ENCODE measurements around the gene KIDINS220. TPM values are rescaled to one million over a fixed set of nuclear protein-coding genes. Genes with fewer than 3 reads are reported as not detected.

Gene KIDINS220
- total RNA-seq, 2 donors from 2014 or later = 33.2 to 44.5 TPM

DNA sequence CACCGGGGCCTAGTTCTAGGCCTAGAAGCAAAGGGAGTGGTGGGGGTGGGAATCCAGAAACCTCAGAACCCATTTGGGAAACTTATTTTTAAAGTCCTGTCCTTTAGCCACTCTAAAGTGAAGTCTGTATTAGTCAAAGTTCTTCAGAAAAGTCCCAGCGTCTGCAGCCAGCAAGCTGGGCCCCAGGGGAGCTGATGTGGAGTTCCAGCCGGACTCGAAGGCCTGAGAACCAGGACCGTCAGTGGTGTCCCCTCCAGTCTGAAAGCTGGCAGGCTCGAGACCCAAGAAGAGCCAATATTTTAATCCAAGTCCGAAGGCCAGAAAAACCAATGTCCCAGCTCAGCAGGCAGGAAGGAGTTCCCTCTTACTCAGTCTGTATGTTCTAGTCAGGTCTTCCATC, 123.1 kb downstream of the KIDINS220 start:
- Mint-ChIP-seq H3K4me3 (no peak overlapping the region), H3K27ac (no peak overlapping the region), H3K27me3 (peaks cover 17% of the 10 kb centered on the region), H3K4me1 (no peaks in the 10 kb centered on the region), H3K36me3 (ENCODE audit: low read depth) (no peaks in the 10 kb centered on the region)
- ATAC-seq = no peak
- no peak for DNase-seq
- H3K9me3 ChIP-seq (ENCODE audit: control insufficient read depth, low read length, poor library complexity, severe bottlenecking) = no peaks in the 10 kb centered on the region

GRCh38 chr2:8710951-8711350, 126.5 kb downstream of the KIDINS220 start:
- Mint-ChIP-seq H3K4me1 (no peaks in the 10 kb centered on the region), H3K4me3 (no peak overlapping the region)

DNA sequence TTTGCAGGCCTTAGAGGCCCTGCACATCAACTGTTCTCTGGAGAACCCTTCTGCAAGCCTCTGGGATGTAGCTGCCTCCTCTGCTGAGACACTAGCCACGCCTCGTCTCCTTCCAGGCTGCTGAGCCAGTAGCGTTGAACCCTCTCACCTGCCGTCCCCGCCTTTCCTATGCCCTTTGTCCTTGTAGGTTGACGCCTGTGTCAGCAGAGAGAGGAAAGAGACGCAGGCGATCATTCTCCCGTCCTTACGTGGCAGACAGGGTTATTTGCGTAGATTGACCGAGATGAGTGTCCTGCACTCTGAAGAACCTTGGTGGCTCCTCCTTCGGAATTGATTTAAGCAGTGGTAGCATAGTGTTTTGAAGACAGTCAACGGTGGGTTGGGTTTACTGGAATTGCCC, 127.8 kb downstream of the KIDINS220 start:
- DNase-seq = no peak
- no peaks in the 10 kb centered on the region for H3K36me3 Mint-ChIP-seq (ENCODE audit: low read depth)
- ATAC-seq = no peak
- H3K27me3 Mint-ChIP-seq = peaks cover 17% of the 10 kb centered on the region
- no peak overlapping the region for H3K27ac Mint-ChIP-seq
- no peaks in the 10 kb centered on the region for H3K9me3 ChIP-seq (ENCODE audit: control insufficient read depth, low read length, poor library complexity, severe bottlenecking)
- no peaks in the 10 kb centered on the region for H3K4me1 Mint-ChIP-seq
- no peak overlapping the region for H3K4me3 Mint-ChIP-seq

More at GRCh38 chr2:8710951-8711350, 126.5 kb downstream of the KIDINS220 start:
- H3K27me3 Mint-ChIP-seq = peaks cover 17% of the 10 kb centered on the region
- H3K27ac Mint-ChIP-seq = no peak overlapping the region
- ATAC-seq = no peak
- no peaks in the 10 kb centered on the region for H3K36me3 Mint-ChIP-seq (ENCODE audit: low read depth)
- H3K9me3 ChIP-seq (ENCODE audit: control insufficient read depth, low read length, poor library complexity, severe bottlenecking) = no peaks in the 10 kb centered on the region
- no peak for DNase-seq

GRCh38 chr2:8704906-8705305, 132.5 kb downstream of the KIDINS220 start:
- DNase-seq = no peak
- Mint-ChIP-seq H3K27me3 (peaks cover 15% of the 10 kb centered on the region), H3K36me3 (ENCODE audit: low read depth) (no peaks in the 10 kb centered on the region), H3K4me1 (no peaks in the 10 kb centered on the region), H3K4me3 (no peak overlapping the region), H3K27ac (no peak overlapping the region)
- no peaks in the 10 kb centered on the region for H3K9me3 ChIP-seq (ENCODE audit: control insufficient read depth, low read length, poor library complexity, severe bottlenecking)
- ATAC-seq = no peak

DNA sequence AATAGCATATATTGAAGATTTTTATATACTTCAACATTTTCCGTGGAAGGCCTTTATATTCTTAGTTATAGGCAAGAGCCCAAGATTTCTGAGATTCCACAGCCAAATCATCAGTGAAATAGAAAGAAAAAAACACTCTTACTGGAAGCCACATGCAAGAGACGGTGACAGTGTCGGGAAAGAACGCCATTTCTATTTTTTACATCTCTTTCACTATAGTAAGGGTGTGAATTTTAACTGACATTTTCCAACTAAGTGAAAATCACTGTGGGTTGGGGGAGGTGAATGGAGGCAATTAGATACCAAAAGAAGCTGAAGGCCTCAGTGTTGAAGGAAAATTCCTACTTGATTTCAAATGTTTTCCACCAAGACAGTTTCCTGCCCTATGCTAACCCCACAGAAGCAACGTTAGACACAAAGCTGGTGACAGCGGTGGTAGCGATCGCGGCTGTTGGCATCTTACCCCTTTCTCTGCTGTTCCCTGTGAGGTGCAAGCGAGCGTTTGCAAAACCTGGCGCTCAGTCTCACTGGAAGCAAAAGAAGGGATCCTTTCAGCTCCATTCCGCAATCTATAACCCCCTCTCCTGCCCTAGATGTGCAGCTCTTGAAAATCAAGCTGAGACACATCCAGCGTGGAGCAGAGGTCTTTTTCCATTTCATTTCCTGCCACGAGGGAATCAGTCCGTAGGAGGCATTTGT, 135.6 kb downstream of the KIDINS220 start:
- no peak overlapping the region for H3K4me3 Mint-ChIP-seq
- no peak overlapping the region for H3K27ac Mint-ChIP-seq
- no peaks in the 10 kb centered on the region for H3K4me1 Mint-ChIP-seq
- H3K9me3 ChIP-seq (ENCODE audit: control insufficient read depth, low read length, poor library complexity, severe bottlenecking) = no peaks in the 10 kb centered on the region
- ATAC-seq (no peak), DNase-seq (no peak)
- H3K36me3 Mint-ChIP-seq (ENCODE audit: low read depth) = no peaks in the 10 kb centered on the region
- H3K27me3 Mint-ChIP-seq = peaks cover 10% of the 10 kb centered on the region

DNA sequence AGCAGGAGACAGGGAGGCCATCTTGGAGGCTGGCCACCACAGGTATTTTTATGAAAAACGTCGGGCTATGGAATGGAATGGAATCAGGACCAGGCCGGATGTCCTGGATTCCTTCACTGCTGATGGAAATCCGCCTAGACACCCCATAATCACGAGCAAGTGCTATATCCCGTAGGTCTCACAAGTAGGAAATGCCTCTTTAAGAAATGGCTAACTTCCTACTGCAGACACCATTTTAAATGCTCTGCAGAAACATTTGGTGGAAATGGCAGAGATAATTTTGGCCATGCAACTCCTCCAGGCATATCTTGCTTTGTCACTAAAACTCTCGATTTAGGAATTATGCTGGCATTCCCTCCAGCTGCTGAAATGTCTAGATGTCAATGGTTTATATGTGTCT, 137.6 kb downstream of the KIDINS220 start:
- H3K4me3 Mint-ChIP-seq = no peak overlapping the region
- H3K27ac Mint-ChIP-seq = no peak overlapping the region
- peaks cover 10% of the 10 kb centered on the region for H3K27me3 Mint-ChIP-seq
- ATAC-seq = no peak
- no peaks in the 10 kb centered on the region for H3K36me3 Mint-ChIP-seq (ENCODE audit: low read depth)
- H3K4me1 Mint-ChIP-seq = no peaks in the 10 kb centered on the region
- no peaks in the 10 kb centered on the region for H3K9me3 ChIP-seq (ENCODE audit: control insufficient read depth, low read length, poor library complexity, severe bottlenecking)
- no peak for DNase-seq

GRCh38 chr2:8697190-8697589, 140.2 kb downstream of the KIDINS220 start:
- H3K9me3 ChIP-seq (ENCODE audit: control insufficient read depth, low read length, poor library complexity, severe bottlenecking) = no peaks in the 10 kb centered on the region
- H3K27me3 Mint-ChIP-seq = peaks cover 8% of the 10 kb centered on the region
- DNase-seq (no peak), ATAC-seq (no peak)
- no peaks in the 10 kb centered on the region for H3K36me3 Mint-ChIP-seq (ENCODE audit: low read depth)
- H3K27ac Mint-ChIP-seq = no peak overlapping the region
- peaks cover 5% of the 10 kb centered on the region for H3K4me1 Mint-ChIP-seq
- H3K4me3 Mint-ChIP-seq = no peak overlapping the region

- no peak overlapping the region for H3K4me3 Mint-ChIP-seq
- no peak overlapping the region for H3K27ac Mint-ChIP-seq
- no peak for DNase-seq
- peaks cover 22% of the 10 kb centered on the region for H3K27me3 Mint-ChIP-seq
- no peak for ATAC-seq
- peaks cover 2% of the 10 kb centered on the region for H3K36me3 Mint-ChIP-seq (ENCODE audit: low read depth)
- no peaks in the 10 kb centered on the region for H3K9me3 ChIP-seq (ENCODE audit: control insufficient read depth, low read length, poor library complexity, severe bottlenecking)
- H3K4me1 Mint-ChIP-seq = peaks cover 5% of the 10 kb centered on the region
Observed at GRCh38 chr2:8694737-8695136, 142.7 kb downstream of the KIDINS220 start.

DNA sequence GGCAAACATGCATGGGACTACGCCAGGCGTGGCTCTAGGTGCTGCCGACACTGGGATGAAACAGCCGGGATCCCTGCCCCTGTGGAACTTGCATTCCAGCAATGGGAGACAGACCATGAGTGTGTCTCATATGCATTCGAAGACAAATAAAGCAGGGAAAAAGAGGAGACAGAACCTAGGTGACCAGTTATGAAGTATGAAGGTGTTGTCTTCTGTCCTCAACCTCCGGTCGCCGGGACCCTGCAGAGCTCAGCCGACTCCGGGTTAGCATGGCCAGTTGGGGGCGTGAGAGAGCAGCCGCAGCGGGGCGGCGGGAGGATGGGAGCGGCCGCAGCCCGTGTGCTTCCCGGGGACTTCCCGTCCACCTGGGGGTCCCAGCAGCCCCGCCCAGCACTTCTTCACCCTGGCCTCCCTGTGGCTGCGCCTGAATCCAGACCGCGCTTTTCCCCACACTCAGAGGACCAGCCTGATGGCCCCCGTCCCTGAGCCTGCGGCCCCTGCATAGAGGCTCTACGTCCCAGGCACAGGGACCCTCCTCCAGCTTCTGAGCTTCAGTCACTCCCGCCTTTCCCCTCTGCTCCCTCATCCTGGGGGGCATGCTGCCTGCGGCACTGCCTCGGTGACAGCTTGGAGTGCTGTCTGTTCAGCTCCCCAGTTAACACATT, 144.1 kb downstream of the KIDINS220 start:
- H3K9me3 ChIP-seq (ENCODE audit: control insufficient read depth, low read length, poor library complexity, severe bottlenecking) = no peaks in the 10 kb centered on the region
- no peak overlapping the region for H3K27ac Mint-ChIP-seq
- DNase-seq = no peak
- no peak for ATAC-seq
- peaks cover 5% of the 10 kb centered on the region for H3K4me1 Mint-ChIP-seq
- H3K4me3 Mint-ChIP-seq = peak overlapping the region; percentile 70
- H3K27me3 Mint-ChIP-seq = peaks cover 28% of the 10 kb centered on the region
- peaks cover 2% of the 10 kb centered on the region for H3K36me3 Mint-ChIP-seq (ENCODE audit: low read depth)

GRCh38 chr2:8692783-8693156, 144.6 kb downstream of the KIDINS220 start:
- no peak for ATAC-seq
- Mint-ChIP-seq H3K27me3 (peaks cover 28% of the 10 kb centered on the region), H3K4me3 (no peak overlapping the region), H3K27ac (no peak overlapping the region), H3K4me1 (peaks cover 5% of the 10 kb centered on the region), H3K36me3 (ENCODE audit: low read depth) (peaks cover 2% of the 10 kb centered on the region)
- H3K9me3 ChIP-seq (ENCODE audit: control insufficient read depth, low read length, poor library complexity, severe bottlenecking) = no peaks in the 10 kb centered on the region
- no peak for DNase-seq

DNA sequence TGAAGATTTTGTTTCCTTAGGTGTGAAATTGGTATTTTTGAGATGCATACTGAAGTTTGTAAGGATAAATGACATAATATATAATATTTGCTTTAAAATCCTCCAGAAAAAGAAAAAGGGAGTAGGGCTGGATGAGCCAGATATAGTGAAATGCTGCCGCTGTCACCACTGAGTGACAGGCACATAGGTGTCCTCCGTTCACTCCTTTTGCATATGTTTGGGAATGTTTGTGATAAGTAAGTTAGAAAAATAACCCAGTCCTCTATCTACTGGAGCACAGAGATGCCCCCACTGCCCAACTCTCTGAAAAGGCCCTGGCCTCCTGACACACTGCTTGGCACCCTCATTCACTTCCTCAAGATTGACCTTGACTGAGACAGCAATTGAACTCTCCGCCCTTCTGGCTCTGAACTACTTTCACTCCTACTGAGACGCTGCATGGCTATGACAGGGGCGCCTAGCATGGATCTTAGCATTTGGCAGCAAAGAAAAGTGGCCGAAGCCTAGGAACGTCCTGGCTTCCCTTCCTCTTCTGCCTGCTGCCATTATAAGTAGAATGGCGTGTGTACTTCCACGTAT, 145.5 kb downstream of the KIDINS220 start:
- Mint-ChIP-seq H3K36me3 (ENCODE audit: low read depth) (peaks cover 2% of the 10 kb centered on the region), H3K4me1 (peaks cover 5% of the 10 kb centered on the region), H3K27ac (no peak overlapping the region), H3K4me3 (no peak overlapping the region), H3K27me3 (peaks cover 28% of the 10 kb centered on the region)
- DNase-seq (no peak), ATAC-seq (no peak)
- H3K9me3 ChIP-seq (ENCODE audit: control insufficient read depth, low read length, poor library complexity, severe bottlenecking) = no peaks in the 10 kb centered on the region

- Mint-ChIP-seq H3K36me3 (ENCODE audit: low read depth) (peaks cover 3% of the 10 kb centered on the region), H3K4me3 (peak overlapping the region; percentile 50), H3K27me3 (peaks cover 11% of the 10 kb centered on the region), H3K27ac (no peak overlapping the region), H3K4me1 (peaks cover 29% of the 10 kb centered on the region)
- DNase-seq = peak; percentile 75 to 90 (median 82)
- no peaks in the 10 kb centered on the region for H3K9me3 ChIP-seq (ENCODE audit: control insufficient read depth, low read length, poor library complexity, severe bottlenecking)
- ATAC-seq = peak; percentile 20
Observed at GRCh38 chr2:8685697-8686358, 151.6 kb downstream of the KIDINS220 start.

All from T-helper 17 cell (primary cell).